GM12878 (cell line): ENCODE measurements around the gene THAP9. TPM values are rescaled to one million over a fixed set of nuclear protein-coding genes. Genes with fewer than 3 reads are reported as not detected.
A peak's percentile ranks its signal among the peaks of the same experiment; 100 is the strongest.

Source experiments
- CBX5 ChIP-seq: sonication (generic); IDR thresholded peaks from 2 replicates; pipeline ENCODE4 v1.6.1; 2016; ENCODE audit warnings: low read depth, moderate library complexity, mild to moderate bottlenecking, inconsistent platforms
- CHD2 ChIP-seq: IDR thresholded peaks from 2 replicates; pipeline ENCODE4 v1.6.1; 2011; ENCODE audit warnings: low read depth, low read length, improper control_type of control experiment, borderline replicate concordance
- EED ChIP-seq: sonication (generic); IDR thresholded peaks from 2 replicates; pipeline ENCODE4 v1.6.1; 2016; ENCODE audit warnings: antibody characterized with exemption, low read depth
- ESRRA ChIP-seq: IDR thresholded peaks from 2 replicates; pipeline ENCODE4 v1.6.1; 2012; ENCODE audit warnings: mild to moderate bottlenecking, low read length, improper control_type of control experiment
- HCFC1 ChIP-seq: fragments of 150-350 bp; IDR thresholded peaks from 2 replicates; pipeline ENCODE4 v1.6.1; 2014; ENCODE audit warnings: low read length
- JUND ChIP-seq: IDR thresholded peaks from 2 replicates; pipeline ENCODE4 v1.6.1; 2012; ENCODE audit warnings: low read depth, mild to moderate bottlenecking, low read length, improper control_type of control experiment, moderate library complexity
- KAT2A ChIP-seq: conservative IDR thresholded peaks from 2 replicates; pipeline ENCODE4 v1.6.1; 2011; ENCODE audit warnings: low read depth, low read length; ENCODE audit not compliant: control insufficient read depth
- NFYA ChIP-seq: IDR thresholded peaks from 2 replicates; pipeline ENCODE4 v1.6.1; 2011; ENCODE audit warnings: low read depth, mild to moderate bottlenecking, low read length, improper control_type of control experiment, borderline replicate concordance
- SIX5 ChIP-seq: IDR thresholded peaks from 2 replicates; pipeline ENCODE4 v1.6.1; 2011; ENCODE audit warnings: mild to moderate bottlenecking, low read depth, low read length, moderate library complexity; ENCODE audit not compliant: severe bottlenecking
- ZNF622 ChIP-seq: fragments of 450-650 bp; IDR thresholded peaks from 2 replicates; pipeline ENCODE4 v1.6.1; 2017; ENCODE audit warnings: mild to moderate bottlenecking, inconsistent platforms
- polyA plus RNA-seq, 11 experiments: library from polyadenylated mRNA; depleted of rRNA in 4 of 11; unstranded in 6 of 11; stranded (reverse) in 5 of 11; fragments of >200 nt; fragmentation: Nextera tagmentation in 4 of 11; fragmentation: Illumina TruSeq in 1 of 11; extraction: Ambion mirVana in 4 of 11; extraction: Trizol in 1 of 11; gene quantifications; 1 replicate in 1 of 11; 2 replicates in 10 of 11; pipeline versions ENCODE4 v1.2.1 to v1.2.3, GENCODE V29; 2011 to 2016; ENCODE audit warnings: inconsistent platforms in 2 of 11, missing spikeins in 2 of 11, low read depth in 1 of 11
- total RNA-seq, 4 experiments: library from RNA; depleted of rRNA in 3 of 4; stranded (reverse); fragments of >200 nt in 3 of 4; fragmentation: Illumina TruSeq in 1 of 4; extraction: Trizol in 1 of 4; gene quantifications; 2 replicates each; pipeline versions ENCODE4 v1.2.1 to v1.2.3, GENCODE V29; 2013 to 2021
- TF ChIP-seq, protein P1 (sequence below): fragments of 450-650 bp; IDR thresholded peaks from 2 replicates; pipeline ENCODE4 v1.6.1; 2016; ENCODE audit warnings: mild to moderate bottlenecking, moderate library complexity, borderline replicate concordance
- TF ChIP-seq, protein P2 (sequence below): fragments of 450-650 bp; IDR thresholded peaks from 2 replicates; pipeline ENCODE4 v1.6.1; 2017; ENCODE audit warnings: low read depth, mild to moderate bottlenecking, moderate library complexity
- TF ChIP-seq, protein P3 (sequence below): IDR thresholded peaks from 2 replicates; pipeline ENCODE4 v1.6.1; 2012; ENCODE audit warnings: improper control_type of control experiment, low read depth, low read length; ENCODE audit not compliant: insufficient replicate concordance
- TF ChIP-seq, protein P4 (sequence below): fragments of 450-650 bp; IDR thresholded peaks from 2 replicates; pipeline ENCODE4 v1.6.1; 2014; ENCODE audit warnings: mild to moderate bottlenecking
- TF ChIP-seq, protein P5 (sequence below): IDR thresholded peaks from 2 replicates; pipeline ENCODE4 v1.6.1; 2011; ENCODE audit warnings: low read depth, low read length, improper control_type of control experiment, borderline replicate concordance

The THAP9 gene
- total and polyA plus RNA-seq, 10 of the 15 experiments (the other 5 are each of a cell fraction or from before 2014, with no cell fraction given): 2.1 to 4.9 (median 3.3) TPM

DNA sequence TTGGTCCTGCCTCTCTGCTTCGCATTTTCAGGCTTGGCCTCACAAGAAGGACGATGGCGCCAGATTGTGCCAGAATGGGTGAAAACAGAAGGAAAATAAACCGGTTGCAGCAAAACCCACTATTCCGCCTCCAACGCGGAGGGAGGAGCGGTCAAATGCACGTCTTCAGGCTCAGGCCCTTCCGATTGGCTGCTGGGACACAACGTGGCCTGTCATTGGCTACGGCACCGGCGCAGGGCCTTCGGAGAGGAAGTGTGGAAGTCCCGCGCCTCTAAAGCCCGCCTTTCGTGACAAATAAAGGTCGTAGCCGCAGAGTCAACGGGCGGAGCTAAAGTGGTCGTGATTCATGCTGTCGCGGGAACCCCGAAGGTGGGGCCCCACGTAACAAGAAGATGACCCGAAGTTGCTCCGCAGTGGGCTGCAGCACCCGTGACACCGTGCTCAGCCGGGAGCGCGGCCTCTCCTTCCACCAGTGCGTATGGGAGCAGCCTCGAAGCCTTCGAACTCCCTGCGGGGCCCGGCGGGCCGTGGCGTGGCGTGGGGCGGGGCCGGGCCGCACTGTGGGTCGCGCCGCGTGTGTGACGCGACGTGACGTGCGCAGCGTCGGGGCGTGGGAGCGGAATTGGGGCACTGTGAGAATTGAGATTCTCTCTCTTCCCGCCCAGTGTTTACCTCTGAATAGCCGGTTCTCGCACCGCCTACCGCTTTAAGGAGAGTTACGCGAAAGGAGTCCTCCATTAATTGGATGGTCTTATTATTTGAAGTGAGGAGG, at the start of gene THAP9 (continued):
- TF ChIP-seq, protein P1, sequence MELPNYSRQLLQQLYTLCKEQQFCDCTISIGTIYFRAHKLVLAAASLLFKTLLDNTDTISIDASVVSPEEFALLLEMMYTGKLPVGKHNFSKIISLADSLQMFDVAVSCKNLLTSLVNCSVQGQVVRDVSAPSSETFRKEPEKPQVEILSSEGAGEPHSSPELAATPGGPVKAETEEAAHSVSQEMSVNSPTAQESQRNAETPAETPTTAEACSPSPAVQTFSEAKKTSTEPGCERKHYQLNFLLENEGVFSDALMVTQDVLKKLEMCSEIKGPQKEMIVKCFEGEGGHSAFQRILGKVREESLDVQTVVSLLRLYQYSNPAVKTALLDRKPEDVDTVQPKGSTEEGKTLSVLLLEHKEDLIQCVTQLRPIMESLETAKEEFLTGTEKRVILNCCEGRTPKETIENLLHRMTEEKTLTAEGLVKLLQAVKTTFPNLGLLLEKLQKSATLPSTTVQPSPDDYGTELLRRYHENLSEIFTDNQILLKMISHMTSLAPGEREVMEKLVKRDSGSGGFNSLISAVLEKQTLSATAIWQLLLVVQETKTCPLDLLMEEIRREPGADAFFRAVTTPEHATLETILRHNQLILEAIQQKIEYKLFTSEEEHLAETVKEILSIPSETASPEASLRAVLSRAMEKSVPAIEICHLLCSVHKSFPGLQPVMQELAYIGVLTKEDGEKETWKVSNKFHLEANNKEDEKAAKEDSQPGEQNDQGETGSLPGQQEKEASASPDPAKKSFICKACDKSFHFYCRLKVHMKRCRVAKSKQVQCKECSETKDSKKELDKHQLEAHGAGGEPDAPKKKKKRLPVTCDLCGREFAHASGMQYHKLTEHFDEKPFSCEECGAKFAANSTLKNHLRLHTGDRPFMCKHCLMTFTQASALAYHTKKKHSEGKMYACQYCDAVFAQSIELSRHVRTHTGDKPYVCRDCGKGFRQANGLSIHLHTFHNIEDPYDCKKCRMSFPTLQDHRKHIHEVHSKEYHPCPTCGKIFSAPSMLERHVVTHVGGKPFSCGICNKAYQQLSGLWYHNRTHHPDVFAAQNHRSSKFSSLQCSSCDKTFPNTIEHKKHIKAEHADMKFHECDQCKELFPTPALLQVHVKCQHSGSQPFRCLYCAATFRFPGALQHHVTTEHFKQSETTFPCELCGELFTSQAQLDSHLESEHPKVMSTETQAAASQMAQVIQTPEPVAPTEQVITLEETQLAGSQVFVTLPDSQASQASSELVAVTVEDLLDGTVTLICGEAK: peak; percentile 77; the same call in 1 of the 2 replicates
- TF ChIP-seq, protein P2, sequence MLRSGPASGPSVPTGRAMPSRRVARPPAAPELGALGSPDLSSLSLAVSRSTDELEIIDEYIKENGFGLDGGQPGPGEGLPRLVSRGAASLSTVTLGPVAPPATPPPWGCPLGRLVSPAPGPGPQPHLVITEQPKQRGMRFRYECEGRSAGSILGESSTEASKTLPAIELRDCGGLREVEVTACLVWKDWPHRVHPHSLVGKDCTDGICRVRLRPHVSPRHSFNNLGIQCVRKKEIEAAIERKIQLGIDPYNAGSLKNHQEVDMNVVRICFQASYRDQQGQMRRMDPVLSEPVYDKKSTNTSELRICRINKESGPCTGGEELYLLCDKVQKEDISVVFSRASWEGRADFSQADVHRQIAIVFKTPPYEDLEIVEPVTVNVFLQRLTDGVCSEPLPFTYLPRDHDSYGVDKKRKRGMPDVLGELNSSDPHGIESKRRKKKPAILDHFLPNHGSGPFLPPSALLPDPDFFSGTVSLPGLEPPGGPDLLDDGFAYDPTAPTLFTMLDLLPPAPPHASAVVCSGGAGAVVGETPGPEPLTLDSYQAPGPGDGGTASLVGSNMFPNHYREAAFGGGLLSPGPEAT: no peak; the same call in 1 of the 2 replicates
- TF ChIP-seq SIX5 (no peak), HCFC1 (peak; percentile 52; the same call in 1 of the 2 replicates), CHD2 (peak; percentile 91), EED (peak; percentile 81), CBX5 (0 out of 2 replicates have a peak, but pooled peaks have one; percentile 62), ESRRA (no peak), JUND (peak; percentile 40; the same call in 1 of the 2 replicates), KAT2A (no peak), NFYA (peak; percentile 10; the same call in 1 of the 2 replicates), ZNF622 (no peak)
- TF ChIP-seq, protein P3, sequence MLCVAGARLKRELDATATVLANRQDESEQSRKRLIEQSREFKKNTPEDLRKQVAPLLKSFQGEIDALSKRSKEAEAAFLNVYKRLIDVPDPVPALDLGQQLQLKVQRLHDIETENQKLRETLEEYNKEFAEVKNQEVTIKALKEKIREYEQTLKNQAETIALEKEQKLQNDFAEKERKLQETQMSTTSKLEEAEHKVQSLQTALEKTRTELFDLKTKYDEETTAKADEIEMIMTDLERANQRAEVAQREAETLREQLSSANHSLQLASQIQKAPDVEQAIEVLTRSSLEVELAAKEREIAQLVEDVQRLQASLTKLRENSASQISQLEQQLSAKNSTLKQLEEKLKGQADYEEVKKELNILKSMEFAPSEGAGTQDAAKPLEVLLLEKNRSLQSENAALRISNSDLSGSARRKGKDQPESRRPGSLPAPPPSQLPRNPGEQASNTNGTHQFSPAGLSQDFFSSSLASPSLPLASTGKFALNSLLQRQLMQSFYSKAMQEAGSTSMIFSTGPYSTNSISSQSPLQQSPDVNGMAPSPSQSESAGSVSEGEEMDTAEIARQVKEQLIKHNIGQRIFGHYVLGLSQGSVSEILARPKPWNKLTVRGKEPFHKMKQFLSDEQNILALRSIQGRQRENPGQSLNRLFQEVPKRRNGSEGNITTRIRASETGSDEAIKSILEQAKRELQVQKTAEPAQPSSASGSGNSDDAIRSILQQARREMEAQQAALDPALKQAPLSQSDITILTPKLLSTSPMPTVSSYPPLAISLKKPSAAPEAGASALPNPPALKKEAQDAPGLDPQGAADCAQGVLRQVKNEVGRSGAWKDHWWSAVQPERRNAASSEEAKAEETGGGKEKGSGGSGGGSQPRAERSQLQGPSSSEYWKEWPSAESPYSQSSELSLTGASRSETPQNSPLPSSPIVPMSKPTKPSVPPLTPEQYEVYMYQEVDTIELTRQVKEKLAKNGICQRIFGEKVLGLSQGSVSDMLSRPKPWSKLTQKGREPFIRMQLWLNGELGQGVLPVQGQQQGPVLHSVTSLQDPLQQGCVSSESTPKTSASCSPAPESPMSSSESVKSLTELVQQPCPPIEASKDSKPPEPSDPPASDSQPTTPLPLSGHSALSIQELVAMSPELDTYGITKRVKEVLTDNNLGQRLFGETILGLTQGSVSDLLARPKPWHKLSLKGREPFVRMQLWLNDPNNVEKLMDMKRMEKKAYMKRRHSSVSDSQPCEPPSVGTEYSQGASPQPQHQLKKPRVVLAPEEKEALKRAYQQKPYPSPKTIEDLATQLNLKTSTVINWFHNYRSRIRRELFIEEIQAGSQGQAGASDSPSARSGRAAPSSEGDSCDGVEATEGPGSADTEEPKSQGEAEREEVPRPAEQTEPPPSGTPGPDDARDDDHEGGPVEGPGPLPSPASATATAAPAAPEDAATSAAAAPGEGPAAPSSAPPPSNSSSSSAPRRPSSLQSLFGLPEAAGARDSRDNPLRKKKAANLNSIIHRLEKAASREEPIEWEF: no peak
- TF ChIP-seq, protein P4, sequence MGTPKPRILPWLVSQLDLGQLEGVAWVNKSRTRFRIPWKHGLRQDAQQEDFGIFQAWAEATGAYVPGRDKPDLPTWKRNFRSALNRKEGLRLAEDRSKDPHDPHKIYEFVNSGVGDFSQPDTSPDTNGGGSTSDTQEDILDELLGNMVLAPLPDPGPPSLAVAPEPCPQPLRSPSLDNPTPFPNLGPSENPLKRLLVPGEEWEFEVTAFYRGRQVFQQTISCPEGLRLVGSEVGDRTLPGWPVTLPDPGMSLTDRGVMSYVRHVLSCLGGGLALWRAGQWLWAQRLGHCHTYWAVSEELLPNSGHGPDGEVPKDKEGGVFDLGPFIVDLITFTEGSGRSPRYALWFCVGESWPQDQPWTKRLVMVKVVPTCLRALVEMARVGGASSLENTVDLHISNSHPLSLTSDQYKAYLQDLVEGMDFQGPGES: peak; percentile 82
- TF ChIP-seq, protein P5, sequence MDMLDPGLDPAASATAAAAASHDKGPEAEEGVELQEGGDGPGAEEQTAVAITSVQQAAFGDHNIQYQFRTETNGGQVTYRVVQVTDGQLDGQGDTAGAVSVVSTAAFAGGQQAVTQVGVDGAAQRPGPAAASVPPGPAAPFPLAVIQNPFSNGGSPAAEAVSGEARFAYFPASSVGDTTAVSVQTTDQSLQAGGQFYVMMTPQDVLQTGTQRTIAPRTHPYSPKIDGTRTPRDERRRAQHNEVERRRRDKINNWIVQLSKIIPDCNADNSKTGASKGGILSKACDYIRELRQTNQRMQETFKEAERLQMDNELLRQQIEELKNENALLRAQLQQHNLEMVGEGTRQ: no peak; the same call in 1 of the 2 replicates
